GM23248 (cell line): Measurements from ENCODE around the gene LRSAM1.

Experiments used
- EZH2 ChIP-seq: fragments of 200-600 bp; sonication (generic); IDR thresholded peaks from 2 replicates; pipeline ENCODE4 v1.6.1; 2018; ENCODE audit warnings: antibody characterized with exemption, mild to moderate bottlenecking; ENCODE audit not compliant: insufficient read depth, poor library complexity, severe bottlenecking
- EZH2phosphoT487 ChIP-seq: fragments of 200-600 bp; sonication (generic); IDR thresholded peaks from 2 replicates; pipeline ENCODE4 v1.6.1; 2018; ENCODE audit warnings: antibody characterized with exemption, moderate library complexity, mild to moderate bottlenecking, low read depth; ENCODE audit not compliant: insufficient read depth

- TF ChIP-seq EZH2 (no peak), EZH2phosphoT487 (no peak)
These were observed 12.9 kb upstream of the LRSAM1 start for GRCh38 chr9:127438394-127438793.
